SK-N-SH treated with all-trans-retinoic acid at 6 μM for 48 hours (cell line): ENCODE measurements around the gene ADRA1B.

Source experiments
- ATAC-seq: fragments of 200-7000 bp; cut with Tn5 transposase; 3 replicates; pipeline ENCODE4 v1.9.1; 2020; ENCODE audit warnings: mild to moderate bottlenecking, moderate library complexity
- ARNTL ChIP-seq: fragments of 450-650 bp; formaldehyde crosslinking; IDR thresholded peaks from 2 replicates; pipeline ENCODE4 v1.5.0; 2020; ENCODE audit warnings: low read depth, mild to moderate bottlenecking, moderate library complexity, borderline replicate concordance
- BACH2 ChIP-seq: fragments of 250-450 bp; sonication (Bioruptor Pico); IDR thresholded peaks from 2 replicates; pipeline ENCODE4 v1.9.0; 2021; ENCODE audit warnings: mild to moderate bottlenecking, borderline replicate concordance
- CSDC2 ChIP-seq: fragments of 250-450 bp; sonication (Bioruptor Pico); IDR thresholded peaks from 2 replicates; pipeline ENCODE4 v1.5.0; 2020; ENCODE audit warnings: mild to moderate bottlenecking, moderate library complexity
- GLIS3 ChIP-seq: fragments of 250-450 bp; sonication (Bioruptor Pico); IDR thresholded peaks from 2 replicates; pipeline ENCODE4 v1.5.0; 2020; ENCODE audit warnings: mild to moderate bottlenecking, moderate library complexity
- ISL1 ChIP-seq: fragments of 250-450 bp; sonication (Bioruptor Pico); IDR thresholded peaks from 2 replicates; pipeline ENCODE4 v2.1.2; 2022; ENCODE audit warnings: mild to moderate bottlenecking, moderate library complexity
- OSR1 ChIP-seq: fragments of 250-450 bp; sonication (Bioruptor Pico); IDR thresholded peaks from 2 replicates; pipeline ENCODE4 v1.8.0; 2022; ENCODE audit warnings: moderate library complexity, mild to moderate bottlenecking, inconsistent platforms
- PPARA ChIP-seq: fragments of 250-450 bp; sonication (Bioruptor Pico); IDR thresholded peaks from 2 replicates; pipeline ENCODE4 v1.5.0; 2020; ENCODE audit warnings: mild to moderate bottlenecking, borderline replicate concordance
- SNAI2 ChIP-seq: fragments of 250-450 bp; sonication (Bioruptor Pico); IDR thresholded peaks from 2 replicates; pipeline ENCODE4 v1.5.0; 2020; ENCODE audit warnings: mild to moderate bottlenecking, moderate library complexity
- TCF4 ChIP-seq: fragments of 250-450 bp; sonication (Bioruptor Pico); IDR thresholded peaks from 2 replicates; pipeline ENCODE4 v1.8.0; 2021; ENCODE audit warnings: mild to moderate bottlenecking, moderate library complexity, borderline replicate concordance
- TOX ChIP-seq: fragments of 250-450 bp; sonication (Bioruptor Pico); IDR thresholded peaks from 2 replicates; pipeline ENCODE4 v1.8.0; 2021; ENCODE audit warnings: mild to moderate bottlenecking, moderate library complexity, borderline replicate concordance
- ZC3H10 ChIP-seq: fragments of 250-450 bp; sonication (Bioruptor Pico); IDR thresholded peaks from 2 replicates; pipeline ENCODE4 v1.5.1; 2021; ENCODE audit warnings: mild to moderate bottlenecking, moderate library complexity
- ZFP30 ChIP-seq: fragments of 450-650 bp; formaldehyde crosslinking; IDR thresholded peaks from 2 replicates; pipeline ENCODE4 v1.5.0; 2022; ENCODE audit warnings: mild to moderate bottlenecking, moderate library complexity
- ZNF565 ChIP-seq: fragments of 450-650 bp; formaldehyde crosslinking; conservative IDR thresholded peaks from 2 replicates; pipeline ENCODE4 v1.5.0; 2020; ENCODE audit warnings: low read depth, mild to moderate bottlenecking, moderate library complexity
- ZNF70 ChIP-seq: fragments of 450-650 bp; formaldehyde crosslinking; IDR thresholded peaks from 2 replicates; pipeline ENCODE4 v1.5.0; 2020; ENCODE audit warnings: mild to moderate bottlenecking, moderate library complexity
- ZNF8 ChIP-seq: fragments of 450-650 bp; formaldehyde crosslinking; IDR thresholded peaks from 2 replicates; pipeline ENCODE4 v1.5.0; 2020; ENCODE audit warnings: mild to moderate bottlenecking, moderate library complexity
- TF ChIP-seq, protein P1 (sequence below): fragments of 250-450 bp; sonication (Bioruptor Pico); IDR thresholded peaks from 2 replicates; pipeline ENCODE4 v1.5.1; 2020; ENCODE audit warnings: low read depth, mild to moderate bottlenecking, moderate library complexity
- TF ChIP-seq, protein P2 (sequence below): fragments of 250-450 bp; sonication (Bioruptor Pico); IDR thresholded peaks from 2 replicates; pipeline ENCODE4 v1.5.0; 2020; ENCODE audit warnings: mild to moderate bottlenecking, moderate library complexity
- TF ChIP-seq, protein P3 (sequence below): fragments of 250-450 bp; sonication (Bioruptor Pico); IDR thresholded peaks from 2 replicates; pipeline ENCODE4 v1.8.0; 2020; ENCODE audit warnings: mild to moderate bottlenecking, moderate library complexity, borderline replicate concordance
- TF ChIP-seq, protein P4 (sequence below): fragments of 250-450 bp; sonication (Bioruptor Pico); IDR thresholded peaks from 2 replicates; pipeline ENCODE4 v1.8.0; 2021; ENCODE audit warnings: low read depth, mild to moderate bottlenecking, moderate library complexity, borderline replicate concordance

Gene ADRA1B

DNA sequence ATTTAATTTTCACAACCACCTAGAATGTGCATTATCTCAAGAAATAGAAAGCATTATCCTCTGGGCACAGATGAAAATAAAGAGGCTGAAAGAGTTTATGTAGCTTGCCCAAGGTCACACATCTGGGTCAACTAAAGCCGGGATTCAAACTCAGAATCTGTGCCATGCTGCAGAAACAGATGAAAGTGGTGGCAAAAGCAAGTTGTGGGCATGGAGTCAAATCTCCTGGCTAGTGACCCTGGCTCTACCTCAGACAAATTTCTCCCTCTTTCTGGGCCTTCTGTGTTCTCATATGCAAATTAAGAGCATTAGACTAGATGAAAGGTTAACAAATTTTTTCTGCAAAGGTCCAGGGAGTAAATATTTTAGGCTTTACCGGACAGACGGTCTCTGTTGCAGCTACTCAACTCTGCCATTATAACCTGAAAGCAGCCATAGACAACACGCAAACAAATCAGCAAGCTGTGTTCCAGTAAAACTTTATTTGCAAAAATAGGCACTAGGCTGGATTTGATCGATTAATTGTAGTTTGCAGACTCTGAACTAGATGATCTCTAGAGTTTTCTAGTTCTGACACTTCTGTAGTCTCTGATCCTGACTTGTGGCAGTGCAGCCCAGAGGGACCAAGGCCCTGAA, 6.0 kb upstream of the ADRA1B start:
- no peak for ATAC-seq
- TF ChIP-seq SNAI2 (CRISPR knock-in tag): no peak
- no peak for TF ChIP-seq ZNF70 (CRISPR knock-in tag)
- TF ChIP-seq GLIS3 (CRISPR knock-in tag): no peak
- TF ChIP-seq TOX (CRISPR knock-in tag): no peak
- TF ChIP-seq OSR1 (CRISPR knock-in tag): no peak
- no peak for TF ChIP-seq ZFP30 (CRISPR knock-in tag)
- TF ChIP-seq, protein P1, sequence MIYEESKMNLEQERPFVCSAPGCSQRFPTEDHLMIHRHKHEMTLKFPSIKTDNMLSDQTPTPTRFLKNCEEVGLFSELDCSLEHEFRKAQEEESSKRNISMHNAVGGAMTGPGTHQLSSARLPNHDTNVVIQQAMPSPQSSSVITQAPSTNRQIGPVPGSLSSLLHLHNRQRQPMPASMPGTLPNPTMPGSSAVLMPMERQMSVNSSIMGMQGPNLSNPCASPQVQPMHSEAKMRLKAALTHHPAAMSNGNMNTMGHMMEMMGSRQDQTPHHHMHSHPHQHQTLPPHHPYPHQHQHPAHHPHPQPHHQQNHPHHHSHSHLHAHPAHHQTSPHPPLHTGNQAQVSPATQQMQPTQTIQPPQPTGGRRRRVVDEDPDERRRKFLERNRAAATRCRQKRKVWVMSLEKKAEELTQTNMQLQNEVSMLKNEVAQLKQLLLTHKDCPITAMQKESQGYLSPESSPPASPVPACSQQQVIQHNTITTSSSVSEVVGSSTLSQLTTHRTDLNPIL (CRISPR knock-in tag): no peak
- no peak for TF ChIP-seq ZC3H10
- TF ChIP-seq BACH2 (CRISPR knock-in tag): no peak
- no peak for TF ChIP-seq ZNF565 (CRISPR knock-in tag)
- TF ChIP-seq, protein P2, sequence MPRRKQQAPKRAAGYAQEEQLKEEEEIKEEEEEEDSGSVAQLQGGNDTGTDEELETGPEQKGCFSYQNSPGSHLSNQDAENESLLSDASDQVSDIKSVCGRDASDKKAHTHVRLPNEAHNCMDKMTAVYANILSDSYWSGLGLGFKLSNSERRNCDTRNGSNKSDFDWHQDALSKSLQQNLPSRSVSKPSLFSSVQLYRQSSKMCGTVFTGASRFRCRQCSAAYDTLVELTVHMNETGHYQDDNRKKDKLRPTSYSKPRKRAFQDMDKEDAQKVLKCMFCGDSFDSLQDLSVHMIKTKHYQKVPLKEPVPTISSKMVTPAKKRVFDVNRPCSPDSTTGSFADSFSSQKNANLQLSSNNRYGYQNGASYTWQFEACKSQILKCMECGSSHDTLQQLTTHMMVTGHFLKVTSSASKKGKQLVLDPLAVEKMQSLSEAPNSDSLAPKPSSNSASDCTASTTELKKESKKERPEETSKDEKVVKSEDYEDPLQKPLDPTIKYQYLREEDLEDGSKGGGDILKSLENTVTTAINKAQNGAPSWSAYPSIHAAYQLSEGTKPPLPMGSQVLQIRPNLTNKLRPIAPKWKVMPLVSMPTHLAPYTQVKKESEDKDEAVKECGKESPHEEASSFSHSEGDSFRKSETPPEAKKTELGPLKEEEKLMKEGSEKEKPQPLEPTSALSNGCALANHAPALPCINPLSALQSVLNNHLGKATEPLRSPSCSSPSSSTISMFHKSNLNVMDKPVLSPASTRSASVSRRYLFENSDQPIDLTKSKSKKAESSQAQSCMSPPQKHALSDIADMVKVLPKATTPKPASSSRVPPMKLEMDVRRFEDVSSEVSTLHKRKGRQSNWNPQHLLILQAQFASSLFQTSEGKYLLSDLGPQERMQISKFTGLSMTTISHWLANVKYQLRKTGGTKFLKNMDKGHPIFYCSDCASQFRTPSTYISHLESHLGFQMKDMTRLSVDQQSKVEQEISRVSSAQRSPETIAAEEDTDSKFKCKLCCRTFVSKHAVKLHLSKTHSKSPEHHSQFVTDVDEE (CRISPR knock-in tag): no peak
- TF ChIP-seq ARNTL (CRISPR knock-in tag): no peak
- no peak for TF ChIP-seq ISL1
- TF ChIP-seq, protein P3, sequence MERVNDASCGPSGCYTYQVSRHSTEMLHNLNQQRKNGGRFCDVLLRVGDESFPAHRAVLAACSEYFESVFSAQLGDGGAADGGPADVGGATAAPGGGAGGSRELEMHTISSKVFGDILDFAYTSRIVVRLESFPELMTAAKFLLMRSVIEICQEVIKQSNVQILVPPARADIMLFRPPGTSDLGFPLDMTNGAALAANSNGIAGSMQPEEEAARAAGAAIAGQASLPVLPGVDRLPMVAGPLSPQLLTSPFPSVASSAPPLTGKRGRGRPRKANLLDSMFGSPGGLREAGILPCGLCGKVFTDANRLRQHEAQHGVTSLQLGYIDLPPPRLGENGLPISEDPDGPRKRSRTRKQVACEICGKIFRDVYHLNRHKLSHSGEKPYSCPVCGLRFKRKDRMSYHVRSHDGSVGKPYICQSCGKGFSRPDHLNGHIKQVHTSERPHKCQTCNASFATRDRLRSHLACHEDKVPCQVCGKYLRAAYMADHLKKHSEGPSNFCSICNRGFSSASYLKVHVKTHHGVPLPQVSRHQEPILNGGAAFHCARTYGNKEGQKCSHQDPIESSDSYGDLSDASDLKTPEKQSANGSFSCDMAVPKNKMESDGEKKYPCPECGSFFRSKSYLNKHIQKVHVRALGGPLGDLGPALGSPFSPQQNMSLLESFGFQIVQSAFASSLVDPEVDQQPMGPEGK (CRISPR knock-in tag): no peak
- TF ChIP-seq, protein P4, sequence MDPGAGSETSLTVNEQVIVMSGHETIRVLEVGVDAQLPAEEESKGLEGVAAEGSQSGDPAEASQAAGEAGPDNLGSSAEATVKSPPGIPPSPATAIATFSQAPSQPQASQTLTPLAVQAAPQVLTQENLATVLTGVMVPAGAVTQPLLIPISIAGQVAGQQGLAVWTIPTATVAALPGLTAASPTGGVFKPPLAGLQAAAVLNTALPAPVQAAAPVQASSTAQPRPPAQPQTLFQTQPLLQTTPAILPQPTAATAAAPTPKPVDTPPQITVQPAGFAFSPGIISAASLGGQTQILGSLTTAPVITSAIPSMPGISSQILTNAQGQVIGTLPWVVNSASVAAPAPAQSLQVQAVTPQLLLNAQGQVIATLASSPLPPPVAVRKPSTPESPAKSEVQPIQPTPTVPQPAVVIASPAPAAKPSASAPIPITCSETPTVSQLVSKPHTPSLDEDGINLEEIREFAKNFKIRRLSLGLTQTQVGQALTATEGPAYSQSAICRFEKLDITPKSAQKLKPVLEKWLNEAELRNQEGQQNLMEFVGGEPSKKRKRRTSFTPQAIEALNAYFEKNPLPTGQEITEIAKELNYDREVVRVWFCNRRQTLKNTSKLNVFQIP (CRISPR knock-in tag): no peak
- no peak for TF ChIP-seq TCF4
- no peak for TF ChIP-seq PPARA (CRISPR knock-in tag)
- no peak for TF ChIP-seq ZNF8 (CRISPR knock-in tag)

DNA sequence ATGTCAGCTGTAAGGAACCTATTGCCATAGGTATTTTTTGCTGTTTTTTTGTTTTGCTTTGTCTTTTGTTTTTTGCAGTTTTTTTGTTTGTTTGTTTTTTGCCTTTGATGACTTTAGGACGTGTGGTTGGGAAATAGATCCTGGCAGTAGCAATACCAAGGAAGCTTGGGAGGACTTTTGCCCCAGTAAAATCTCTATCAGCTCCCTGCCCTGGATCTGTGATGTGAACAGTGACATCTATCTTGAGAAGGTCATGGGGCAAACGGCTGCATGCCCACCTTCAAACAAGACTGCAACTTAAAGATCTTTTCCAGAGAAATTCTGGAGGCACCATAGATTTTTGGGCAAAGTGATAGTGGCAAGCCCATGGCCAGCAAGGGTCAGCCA, 5.4 kb upstream of the ADRA1B start:
- TF ChIP-seq CSDC2 (CRISPR knock-in tag): no peak
- no peak for TF ChIP-seq TOX (CRISPR knock-in tag)
- TF ChIP-seq ZNF565 (CRISPR knock-in tag): no peak
- no peak for TF ChIP-seq BACH2 (CRISPR knock-in tag)
- TF ChIP-seq, protein P1 (CRISPR knock-in tag): no peak
- TF ChIP-seq TCF4: no peak
- TF ChIP-seq ARNTL (CRISPR knock-in tag): no peak
- no peak for TF ChIP-seq ZNF70 (CRISPR knock-in tag)
- TF ChIP-seq PPARA (CRISPR knock-in tag): no peak
- TF ChIP-seq ISL1: no peak
- TF ChIP-seq, protein P2 (CRISPR knock-in tag): no peak
- TF ChIP-seq, protein P3 (CRISPR knock-in tag): no peak
- no peak for TF ChIP-seq ZNF8 (CRISPR knock-in tag)

More for the DNA sequence above, 5.4 kb upstream of the ADRA1B start:
- ATAC-seq: no peak
